GM19099 (cell line): ENCODE results near the gene UBR2.

Source experiments
- POLR2A ChIP-seq: IDR thresholded peaks from 3 replicates; pipeline ENCODE4 v1.6.1; 2011; ENCODE audit warnings: low read depth; ENCODE audit not compliant: insufficient read length; ENCODE audit errors: extremely low read depth

UBR2 gene

GRCh38 chr6:42642794-42643193 lies 79.0 kb downstream of the UBR2 start:
- TF ChIP-seq POLR2A, result no peak

GRCh38 chr6:42644211-42644610 lies 80.4 kb downstream of the UBR2 start:
- no peak for TF ChIP-seq POLR2A

GRCh38 chr6:42652024-42652746 lies 88.4 kb downstream of the UBR2 start:
- TF ChIP-seq POLR2A, result no peak

GRCh38 chr6:42653851-42654250 lies 90.0 kb downstream of the UBR2 start:
- no peak for TF ChIP-seq POLR2A

- no peak for TF ChIP-seq POLR2A
Measured at GRCh38 chr6:42659806-42660205, 96.0 kb downstream of the UBR2 start.

- TF ChIP-seq POLR2A, result no peak
Measured at GRCh38 chr6:42661540-42662153, 97.8 kb downstream of the UBR2 start.

- no peak for TF ChIP-seq POLR2A
Measured at GRCh38 chr6:42664718-42665117, 100.9 kb downstream of the UBR2 start.

- no peak for TF ChIP-seq POLR2A
Measured at GRCh38 chr6:42674780-42675179, 111.0 kb downstream of the UBR2 start.

- TF ChIP-seq POLR2A, result no peak
Measured at GRCh38 chr6:42679358-42679757, 115.5 kb downstream of the UBR2 start.

GRCh38 chr6:42688281-42688680 lies 124.5 kb downstream of the UBR2 start:
- TF ChIP-seq POLR2A, result no peak

- TF ChIP-seq POLR2A, result no peak
Measured at GRCh38 chr6:42689371-42689770, 125.5 kb downstream of the UBR2 start.

GRCh38 chr6:42690151-42690702 lies 126.4 kb downstream of the UBR2 start:
- no peak for TF ChIP-seq POLR2A

GRCh38 chr6:42690872-42691271 lies 127.0 kb downstream of the UBR2 start:
- TF ChIP-seq POLR2A, result no peak

- no peak for TF ChIP-seq POLR2A
Measured at GRCh38 chr6:42692137-42692911, 128.5 kb downstream of the UBR2 start.

GRCh38 chr6:42693725-42694323 lies 130.0 kb downstream of the UBR2 start:
- TF ChIP-seq POLR2A, result no peak
